Measurements from ENCODE around the gene CYP2A13.
"Not testable (repeated sequence)": the region's sequence is repeated elsewhere in the genome, so short reads cannot be mapped to it uniquely, and the experiment has no call there.

CYP2A13 gene, protein sequence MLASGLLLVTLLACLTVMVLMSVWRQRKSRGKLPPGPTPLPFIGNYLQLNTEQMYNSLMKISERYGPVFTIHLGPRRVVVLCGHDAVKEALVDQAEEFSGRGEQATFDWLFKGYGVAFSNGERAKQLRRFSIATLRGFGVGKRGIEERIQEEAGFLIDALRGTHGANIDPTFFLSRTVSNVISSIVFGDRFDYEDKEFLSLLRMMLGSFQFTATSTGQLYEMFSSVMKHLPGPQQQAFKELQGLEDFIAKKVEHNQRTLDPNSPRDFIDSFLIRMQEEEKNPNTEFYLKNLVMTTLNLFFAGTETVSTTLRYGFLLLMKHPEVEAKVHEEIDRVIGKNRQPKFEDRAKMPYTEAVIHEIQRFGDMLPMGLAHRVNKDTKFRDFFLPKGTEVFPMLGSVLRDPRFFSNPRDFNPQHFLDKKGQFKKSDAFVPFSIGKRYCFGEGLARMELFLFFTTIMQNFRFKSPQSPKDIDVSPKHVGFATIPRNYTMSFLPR

DNA sequence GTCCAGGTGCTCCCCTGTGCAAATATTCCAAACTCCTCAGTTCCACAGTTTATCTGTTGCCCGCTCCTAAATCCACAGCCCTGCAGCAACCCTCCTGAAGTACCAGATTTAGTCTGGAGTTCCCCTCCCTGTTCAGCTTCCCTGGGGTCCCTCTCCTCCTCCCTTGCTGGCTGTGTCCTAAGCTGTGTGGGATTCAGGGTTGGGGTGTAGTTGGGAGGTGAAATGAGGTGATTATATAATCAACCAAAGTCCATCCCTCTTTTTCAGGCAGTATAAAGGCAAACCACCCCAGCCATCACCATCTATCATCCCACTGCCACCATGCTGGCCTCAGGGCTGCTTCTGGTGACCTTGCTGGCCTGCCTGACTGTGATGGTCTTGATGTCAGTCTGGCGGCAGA is at the start of gene CYP2A13:
CYP2A13 (plus strand) TSS at position 301 of the 400 bp plus-strand sequence; CDS start at position 322, 21 bp downstream.
- DNase-seq (ENCODE audit: low spot score) = no peak

DNA sequence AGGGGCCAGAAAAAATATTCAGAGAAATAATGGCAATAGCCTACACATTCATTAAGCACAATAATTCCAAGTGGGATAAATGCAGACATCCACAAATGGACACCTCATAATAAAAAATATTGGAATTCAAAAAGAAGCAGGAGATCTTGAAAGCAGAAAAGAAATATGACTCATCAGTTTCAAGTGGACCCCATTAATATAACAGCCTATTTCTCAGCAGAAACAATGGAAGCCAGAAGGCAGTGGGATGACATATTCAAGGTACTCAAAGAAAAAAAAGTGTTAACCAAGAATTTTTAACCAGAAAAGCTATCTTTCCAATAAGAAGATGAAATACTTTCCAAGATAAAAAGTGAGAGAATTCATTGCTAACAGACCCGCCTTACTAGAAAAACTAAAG is 48.4 kb upstream of the CYP2A13 start:
- no peak for DNase-seq (ENCODE audit: low spot score)

DNA sequence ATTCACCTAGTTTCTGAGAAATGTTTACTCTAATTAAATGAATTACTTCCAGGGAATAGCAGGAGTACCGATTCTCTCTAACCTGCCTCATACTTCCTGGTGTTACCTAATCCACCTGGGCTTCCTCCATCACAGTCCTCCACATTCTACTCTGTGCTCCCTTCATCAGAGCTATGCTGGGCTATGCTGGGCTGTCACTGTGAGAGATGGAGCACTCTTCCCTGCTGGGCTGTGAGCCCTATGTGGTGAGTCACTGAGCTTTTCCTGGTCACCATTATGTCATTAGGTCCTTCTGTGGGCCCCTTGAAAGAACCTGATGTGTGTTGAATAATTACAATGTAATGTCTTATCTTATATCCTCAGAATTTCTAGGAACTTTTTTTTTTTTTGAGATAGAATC is 43.2 kb upstream of the CYP2A13 start:
- not testable (repeated sequence) for DNase-seq (ENCODE audit: low spot score)

DNA sequence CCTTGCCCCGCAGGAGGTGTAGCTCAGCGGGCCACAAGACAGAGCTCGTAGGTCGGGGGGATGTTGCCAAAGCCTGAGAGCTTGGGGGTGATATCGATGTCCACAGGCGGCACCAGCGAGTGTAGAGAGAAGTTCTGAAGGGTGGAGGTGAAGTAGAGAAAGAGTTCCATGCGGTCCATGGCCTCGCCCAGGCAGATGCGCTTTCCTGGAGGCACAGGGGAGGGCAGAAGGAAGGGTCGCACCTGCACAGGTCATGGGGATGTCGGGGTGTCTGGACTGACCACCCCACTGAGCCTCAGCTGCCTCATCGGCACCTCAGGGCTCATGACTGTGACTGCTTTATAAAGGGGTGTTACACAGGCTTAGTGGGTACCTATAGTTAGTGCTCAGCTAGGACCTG is 37.8 kb upstream of the CYP2A13 start:
- DNase-seq (ENCODE audit: low spot score) = no peak

DNA sequence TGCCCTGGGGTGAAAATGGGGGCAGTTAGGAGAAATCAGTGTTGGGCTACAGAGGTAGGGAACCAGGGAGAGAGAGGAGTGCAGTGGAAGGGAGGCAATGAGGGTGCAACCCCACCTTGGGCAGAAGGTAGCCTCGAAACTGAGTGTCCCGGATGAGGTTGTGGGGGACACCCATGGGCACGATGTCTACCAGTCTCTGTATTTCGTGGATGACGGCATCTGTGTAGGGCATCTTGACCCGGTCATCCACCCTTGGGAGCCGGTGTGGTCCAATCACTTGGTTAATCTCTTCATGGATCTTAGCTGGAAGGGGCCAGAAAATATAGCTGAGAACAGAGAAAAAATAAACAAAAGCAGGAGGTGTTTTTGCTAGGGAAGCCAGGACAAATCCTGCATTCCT is 36.1 kb upstream of the CYP2A13 start:
- DNase-seq (ENCODE audit: low spot score) = not testable (repeated sequence)

DNA sequence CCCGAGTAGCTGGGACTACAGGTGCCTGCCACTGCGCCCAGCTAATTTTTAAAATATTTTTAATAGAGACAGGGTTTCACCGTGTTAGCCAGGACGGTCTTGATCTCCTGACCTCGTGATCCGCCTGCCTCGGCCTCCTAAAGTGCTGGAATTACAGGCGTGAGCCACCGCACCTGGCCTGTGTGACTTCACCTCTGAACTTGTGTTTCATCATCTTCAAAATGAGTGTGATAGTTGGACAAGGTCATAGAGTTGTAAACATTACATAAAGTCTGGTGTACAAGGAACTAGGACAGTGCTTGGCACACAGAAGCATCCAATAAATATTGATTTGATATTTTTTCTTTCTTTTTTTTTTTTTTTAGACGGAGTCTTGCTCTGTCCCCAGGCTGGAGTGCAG is 34.9 kb upstream of the CYP2A13 start:
- not testable (repeated sequence) for DNase-seq (ENCODE audit: low spot score)

DNA sequence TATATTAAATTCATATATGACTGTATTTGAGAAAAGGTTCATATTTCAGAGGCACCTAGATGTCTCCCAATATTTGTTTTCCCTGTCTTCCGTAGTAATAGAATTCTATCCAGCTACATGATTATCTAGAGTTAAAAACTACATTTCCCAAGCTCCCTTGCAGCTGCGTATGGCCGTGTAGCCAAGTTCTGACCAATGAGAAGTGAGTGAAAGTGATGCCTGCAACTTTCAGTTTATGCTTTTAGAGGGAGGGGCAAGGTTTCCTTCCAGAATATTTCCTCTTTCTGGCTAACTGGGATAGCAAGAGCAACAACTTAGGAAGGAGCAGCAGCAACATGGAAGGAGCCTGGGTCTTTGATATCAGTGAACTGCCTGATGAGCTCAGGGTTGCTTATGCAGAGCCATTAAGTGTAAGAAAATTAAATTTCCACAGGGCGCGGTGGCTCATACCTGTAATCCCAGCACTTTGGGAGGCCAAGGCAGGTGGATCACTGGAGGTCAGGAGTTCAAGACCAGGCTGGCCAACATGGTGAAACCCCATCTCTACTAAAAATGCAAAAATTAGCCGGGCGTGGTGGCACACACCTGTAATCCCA is 23.2 kb upstream of the CYP2A13 start:
- DNase-seq (ENCODE audit: low spot score) = peak; percentile 36

DNA sequence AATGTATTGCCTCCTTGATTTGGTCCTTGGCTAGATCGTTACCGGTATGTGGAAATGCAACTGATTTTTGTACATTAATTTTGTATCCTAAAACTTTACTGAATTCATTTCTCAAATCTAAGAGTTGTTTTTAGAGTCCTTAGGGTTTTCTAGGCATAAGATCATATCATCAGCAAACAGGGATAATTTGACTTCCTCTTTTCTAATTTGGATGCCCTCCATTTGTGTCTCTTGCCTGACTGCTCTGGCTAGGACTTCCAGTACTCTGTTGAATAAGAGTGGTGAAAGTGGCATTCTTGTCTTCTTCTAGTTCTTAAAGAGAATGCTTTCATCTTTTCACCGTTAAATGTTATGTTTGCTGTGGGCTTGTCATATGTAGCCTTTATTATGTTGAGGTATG is 12.0 kb upstream of the CYP2A13 start:
- DNase-seq (ENCODE audit: low spot score) = no peak

DNA sequence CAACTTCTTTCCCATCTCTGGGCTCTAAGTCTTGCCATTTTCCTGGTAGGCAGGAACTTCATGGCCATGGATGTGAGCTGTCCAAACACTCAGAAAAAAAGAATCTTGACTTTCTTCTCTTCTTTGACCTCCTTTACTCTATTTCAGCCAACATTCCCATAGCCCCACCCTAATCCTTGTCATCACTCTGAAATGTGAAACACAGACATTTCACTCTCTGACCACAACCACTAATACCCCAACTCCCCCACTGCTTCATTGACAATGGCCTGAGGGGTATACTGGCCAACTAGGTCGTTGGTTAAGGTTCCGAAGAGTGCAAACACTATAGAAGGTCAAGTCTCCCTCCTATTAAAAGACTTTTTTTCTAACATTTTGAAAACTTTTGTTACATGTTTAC is 4.7 kb upstream of the CYP2A13 start:
- DNase-seq (ENCODE audit: low spot score) = no peak

DNA sequence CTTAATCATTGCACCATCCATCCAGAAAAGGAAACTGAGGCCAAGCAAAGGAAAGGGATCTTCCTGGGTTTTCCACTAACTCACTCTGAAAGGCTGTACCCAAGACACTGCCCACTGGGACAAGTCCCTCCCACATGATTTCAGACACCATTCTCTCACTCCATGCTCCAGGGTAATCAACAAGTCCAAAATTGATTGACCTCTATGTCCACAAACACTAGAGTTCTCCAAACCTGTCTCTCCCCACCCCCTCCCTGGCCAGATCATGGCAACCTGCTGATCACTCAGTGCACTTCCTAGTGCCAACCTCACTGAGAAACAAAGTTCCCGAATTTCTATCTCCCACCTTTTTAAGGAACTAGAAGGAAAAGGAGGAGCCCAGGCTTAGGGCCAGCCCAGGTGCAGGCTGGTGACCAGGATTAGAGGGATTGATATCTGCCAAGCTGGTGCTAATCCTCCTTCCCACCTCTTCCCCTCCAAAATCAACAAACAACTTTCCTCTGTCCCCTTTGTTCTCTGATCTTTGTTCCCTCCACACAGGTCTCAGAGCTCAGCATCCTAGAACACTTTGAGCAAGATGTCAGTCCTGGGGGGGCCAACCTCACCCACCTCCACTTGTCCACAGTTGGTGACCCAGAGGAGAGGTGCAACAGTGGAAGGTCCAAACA is 2.4 kb upstream of the CYP2A13 start:
- no peak for DNase-seq (ENCODE audit: low spot score)

DNA sequence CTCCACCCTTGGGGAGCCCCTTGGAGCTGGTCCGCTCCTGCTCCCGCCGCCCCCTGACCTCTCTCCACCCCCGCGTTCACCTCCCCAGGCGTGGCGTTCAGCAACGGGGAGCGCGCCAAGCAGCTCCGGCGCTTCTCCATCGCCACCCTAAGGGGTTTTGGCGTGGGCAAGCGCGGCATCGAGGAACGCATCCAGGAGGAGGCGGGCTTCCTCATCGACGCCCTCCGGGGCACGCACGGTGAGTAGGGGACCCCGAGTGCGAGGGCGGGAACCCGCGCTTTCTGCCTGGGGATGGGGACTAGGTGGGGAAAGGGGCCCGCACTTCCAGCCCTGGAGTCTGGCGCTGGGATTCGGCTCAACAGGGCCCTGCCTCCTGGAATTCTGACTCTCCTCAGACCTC is 1.7 kb downstream of the CYP2A13 start:
- no peak for DNase-seq (ENCODE audit: low spot score)

DNA sequence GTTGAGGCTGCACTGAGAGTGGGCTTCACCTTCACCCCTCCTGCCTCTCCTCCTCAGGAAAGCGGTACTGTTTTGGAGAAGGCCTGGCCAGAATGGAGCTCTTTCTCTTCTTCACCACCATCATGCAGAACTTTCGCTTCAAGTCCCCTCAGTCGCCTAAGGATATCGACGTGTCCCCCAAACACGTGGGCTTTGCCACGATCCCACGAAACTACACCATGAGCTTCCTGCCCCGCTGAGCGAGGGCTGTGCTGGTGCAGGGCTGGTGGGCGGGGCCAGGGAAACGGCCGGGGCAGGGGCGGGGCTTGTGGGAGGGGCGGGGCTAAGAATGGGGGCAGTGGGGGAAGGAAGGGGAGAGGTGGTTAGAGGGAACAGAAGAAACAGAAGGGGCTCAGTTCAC is 7.5 kb downstream of the CYP2A13 start:
- no peak for DNase-seq (ENCODE audit: low spot score)

DNA sequence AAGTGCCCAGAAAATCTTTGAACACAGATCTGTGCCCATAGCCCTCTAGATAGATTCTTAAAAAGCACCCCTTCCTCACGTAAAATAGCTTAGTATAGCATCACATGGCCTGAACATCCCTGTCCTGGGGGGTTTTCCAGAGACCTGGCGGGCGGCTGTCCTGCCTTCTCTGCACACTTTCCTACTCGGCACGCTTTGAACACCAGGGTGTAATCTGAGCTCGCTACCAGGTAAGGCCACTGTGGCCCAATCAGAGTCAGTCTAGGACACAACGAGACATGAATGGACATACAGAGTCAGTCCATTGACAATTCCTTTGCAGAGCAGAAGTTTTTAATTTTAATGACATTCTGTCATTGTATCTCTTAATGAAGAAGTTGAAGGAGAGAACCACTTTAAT is 8.1 kb downstream of the CYP2A13 start:
- no peak for DNase-seq (ENCODE audit: low spot score)

DNA sequence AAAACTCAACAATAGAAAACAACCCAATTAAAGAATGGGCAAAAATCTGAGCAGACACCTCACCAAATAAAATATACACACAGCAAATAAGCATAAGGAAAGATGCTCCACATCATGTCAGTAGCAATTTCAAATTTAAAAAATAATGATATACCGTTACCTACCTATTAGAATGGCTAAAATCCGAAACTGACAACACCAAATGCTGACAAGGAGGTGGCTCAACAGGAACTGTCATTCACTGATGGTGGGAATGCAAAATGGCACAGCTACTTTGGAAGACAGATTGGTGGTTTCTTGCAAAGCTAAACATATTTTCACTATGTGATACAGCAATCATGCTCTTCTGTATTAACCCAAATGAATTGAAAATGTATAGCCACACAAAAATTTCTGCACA is 9.1 kb downstream of the CYP2A13 start:
- DNase-seq (ENCODE audit: low spot score) = no peak

DNA sequence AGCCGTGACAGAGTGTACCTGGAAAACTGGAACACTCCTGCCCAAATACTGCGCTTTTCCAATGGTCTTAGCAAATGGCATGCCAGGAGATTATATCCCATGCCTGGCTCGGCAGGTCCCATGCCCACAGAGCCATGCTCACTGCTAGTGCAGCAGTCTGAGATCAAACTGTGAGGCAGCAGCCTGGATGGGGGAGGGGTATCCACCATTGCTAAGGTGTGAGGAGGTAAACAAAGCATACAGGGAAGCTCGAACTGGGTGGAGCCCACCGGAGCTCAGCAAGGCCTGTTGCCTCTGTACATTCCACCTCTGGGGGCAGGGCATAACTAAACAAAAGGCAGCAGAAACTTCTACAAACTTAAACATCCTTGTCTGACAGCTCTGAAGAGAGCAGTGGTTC is 10.5 kb downstream of the CYP2A13 start:
- DNase-seq (ENCODE audit: low spot score) = no peak

DNA sequence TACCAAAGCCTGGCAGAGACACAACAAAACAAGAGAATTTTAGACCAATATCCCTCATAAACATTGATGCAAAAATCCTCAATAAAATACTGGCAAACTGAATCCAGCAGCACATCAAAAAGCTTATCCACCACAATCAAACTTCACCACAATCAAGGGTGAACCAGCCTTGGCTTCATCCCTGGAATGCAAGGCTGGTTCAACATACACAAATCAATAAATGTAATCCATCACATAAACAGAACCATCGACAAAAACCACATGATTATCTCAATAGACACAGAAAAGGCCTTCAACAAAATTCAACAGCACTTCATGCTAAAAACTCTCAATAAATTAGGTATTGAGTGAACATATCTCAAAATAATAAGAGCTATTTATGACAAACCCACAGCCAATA is 14.0 kb downstream of the CYP2A13 start:
- not testable (repeated sequence) for DNase-seq (ENCODE audit: low spot score)

DNA sequence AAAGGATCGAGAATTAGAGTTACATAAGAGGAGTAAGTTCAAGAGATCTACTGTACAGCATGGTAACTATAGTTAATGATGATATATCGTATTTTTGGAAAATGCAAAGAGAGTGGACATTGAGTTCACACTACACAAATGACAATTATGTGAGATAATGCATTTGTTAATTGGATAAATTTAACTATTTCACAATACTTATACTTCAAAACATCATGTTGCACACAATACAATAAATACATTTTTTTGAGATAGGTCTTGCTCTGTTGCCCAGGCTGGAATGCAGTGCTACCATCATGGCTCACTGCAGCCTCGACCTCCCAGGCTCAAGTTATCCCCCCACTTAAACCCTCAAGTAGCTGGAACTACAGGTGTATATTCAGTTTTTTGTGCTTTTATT is 17.9 kb downstream of the CYP2A13 start:
- no peak for DNase-seq (ENCODE audit: low spot score)

DNA sequence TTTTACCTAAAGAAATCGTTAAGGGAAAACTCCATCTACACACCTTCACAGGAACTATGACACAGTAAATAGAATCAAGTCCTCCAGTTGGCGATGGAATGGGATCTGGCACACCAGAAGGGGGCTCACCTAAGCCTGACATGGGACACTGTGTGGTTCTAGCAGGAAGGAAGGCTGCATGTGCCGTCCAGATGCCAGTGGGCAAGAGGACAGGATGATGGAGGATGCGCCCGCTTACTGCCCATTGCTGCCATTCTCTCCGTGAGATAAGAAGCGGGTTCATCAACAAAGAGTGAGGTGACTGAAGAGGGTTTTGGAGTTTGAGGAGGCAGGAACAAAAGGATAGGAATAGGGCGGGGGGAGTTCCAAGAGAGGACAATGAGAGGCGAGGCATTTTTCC is 23.0 kb downstream of the CYP2A13 start:
- no peak for DNase-seq (ENCODE audit: low spot score)

DNA sequence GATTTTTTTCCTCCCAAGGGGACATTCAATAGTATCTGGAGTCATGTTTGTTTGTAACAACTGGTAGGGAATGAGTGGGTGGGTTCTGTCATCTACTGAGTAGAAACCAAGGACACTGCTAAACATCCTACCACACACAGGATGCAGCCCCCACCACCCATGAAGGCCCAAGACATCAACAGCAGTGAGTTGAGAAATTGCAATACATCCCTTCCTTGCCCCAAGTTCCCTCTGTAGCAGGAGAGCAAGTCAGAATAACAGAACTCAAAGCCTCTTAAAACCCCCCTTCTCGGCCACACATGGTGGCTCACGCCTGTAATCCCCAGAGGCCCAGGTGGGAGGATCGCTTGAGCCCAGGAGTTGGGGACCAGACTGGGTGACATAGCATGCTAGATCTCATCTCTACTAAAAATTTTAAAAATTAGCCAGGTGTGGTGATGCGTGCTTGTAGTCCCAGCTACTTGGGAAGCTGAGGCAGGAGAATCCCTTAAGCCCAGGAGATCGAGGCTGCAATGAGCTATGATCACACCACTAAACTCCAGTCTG is 23.6 kb downstream of the CYP2A13 start:
- DNase-seq (ENCODE audit: low spot score) = no peak

DNA sequence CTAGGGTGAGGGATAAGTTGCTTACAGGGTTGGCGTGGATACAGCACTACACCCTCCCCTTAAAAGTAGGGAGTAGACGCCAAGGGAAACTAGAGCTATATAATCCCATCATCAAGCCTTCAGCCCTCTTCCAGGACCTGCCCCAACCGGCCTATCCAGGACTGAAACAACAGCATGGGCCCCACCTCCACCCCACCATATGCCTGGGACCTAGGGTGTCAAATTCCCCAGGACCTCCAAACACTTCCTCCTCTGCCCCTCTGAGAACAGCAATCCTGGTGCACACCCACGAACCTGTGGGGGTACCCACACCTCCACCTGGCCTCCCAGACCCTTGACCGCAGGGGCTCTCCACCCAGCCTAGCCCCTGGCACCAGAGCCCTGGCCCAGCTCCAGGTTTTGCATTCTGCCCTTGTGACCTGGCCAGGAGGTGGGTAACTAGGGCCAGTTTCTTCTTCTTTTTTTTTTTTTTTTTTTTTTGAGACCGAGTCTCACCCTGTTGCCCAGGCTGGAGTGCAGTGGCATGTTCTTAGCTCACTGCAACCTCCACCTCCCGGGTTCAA is 24.6 kb downstream of the CYP2A13 start:
- no peak for DNase-seq (ENCODE audit: low spot score)

DNA sequence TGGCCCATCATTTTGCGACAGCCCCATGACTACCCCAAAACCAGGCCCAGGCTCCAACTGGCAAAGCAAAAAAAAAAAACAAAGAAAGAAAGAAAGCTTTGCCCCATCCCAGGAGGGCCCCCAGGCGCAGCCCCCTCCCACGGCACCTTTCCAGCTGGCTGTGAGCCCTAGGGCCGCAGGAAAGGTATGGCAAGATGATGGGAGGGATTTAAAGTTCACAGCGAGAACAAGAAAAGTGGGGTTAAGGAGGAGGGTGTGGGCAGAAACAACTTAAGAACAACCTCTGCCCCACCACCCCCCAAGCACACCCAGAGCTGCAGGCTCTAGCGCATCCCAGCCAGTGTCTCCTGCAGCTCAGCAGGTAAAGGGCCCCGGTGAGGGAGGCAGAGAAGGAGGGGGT is 25.9 kb downstream of the CYP2A13 start, which contains the start of gene CYP2F1:
CYP2F1 (plus strand) TSS at position 301 of the 400 bp plus-strand sequence. CDS start 1,757 bp downstream, outside the sequence.
- DNase-seq (ENCODE audit: low spot score) = no peak

DNA sequence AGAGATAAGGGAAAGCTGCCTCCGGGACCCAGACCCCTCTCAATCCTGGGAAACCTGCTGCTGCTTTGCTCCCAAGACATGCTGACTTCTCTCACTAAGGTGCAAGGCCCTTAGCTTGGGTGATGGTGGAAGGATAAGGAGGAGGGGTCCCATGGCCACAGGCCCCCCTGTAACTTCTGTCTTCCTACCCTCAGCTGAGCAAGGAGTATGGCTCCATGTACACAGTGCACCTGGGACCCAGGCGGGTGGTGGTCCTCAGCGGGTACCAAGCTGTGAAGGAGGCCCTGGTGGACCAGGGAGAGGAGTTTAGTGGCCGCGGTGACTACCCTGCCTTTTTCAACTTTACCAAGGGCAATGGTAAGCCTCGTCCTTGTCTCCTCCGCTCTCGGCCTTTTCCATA is 28.0 kb downstream of the CYP2A13 start:
- DNase-seq (ENCODE audit: low spot score) = no peak

All from NAMALWA (cell line).